PC-9 (cell line): Measurements from ENCODE around the gene LAMA2.

ENCODE experiments used
- EZH2 ChIP-seq: fragments of 200-600 bp; sonication (generic); IDR thresholded peaks from 2 replicates; pipeline ENCODE4 v1.8.0; 2017; ENCODE audit warnings: antibody characterized with exemption, low read depth
- TF ChIP-seq, protein P1 (sequence below): fragments of 200-600 bp; sonication (generic); conservative IDR thresholded peaks from 2 replicates; pipeline ENCODE4 v1.6.1; 2017; ENCODE audit warnings: mixed run types, antibody characterized with exemption, mild to moderate bottlenecking, moderate library complexity

DNA sequence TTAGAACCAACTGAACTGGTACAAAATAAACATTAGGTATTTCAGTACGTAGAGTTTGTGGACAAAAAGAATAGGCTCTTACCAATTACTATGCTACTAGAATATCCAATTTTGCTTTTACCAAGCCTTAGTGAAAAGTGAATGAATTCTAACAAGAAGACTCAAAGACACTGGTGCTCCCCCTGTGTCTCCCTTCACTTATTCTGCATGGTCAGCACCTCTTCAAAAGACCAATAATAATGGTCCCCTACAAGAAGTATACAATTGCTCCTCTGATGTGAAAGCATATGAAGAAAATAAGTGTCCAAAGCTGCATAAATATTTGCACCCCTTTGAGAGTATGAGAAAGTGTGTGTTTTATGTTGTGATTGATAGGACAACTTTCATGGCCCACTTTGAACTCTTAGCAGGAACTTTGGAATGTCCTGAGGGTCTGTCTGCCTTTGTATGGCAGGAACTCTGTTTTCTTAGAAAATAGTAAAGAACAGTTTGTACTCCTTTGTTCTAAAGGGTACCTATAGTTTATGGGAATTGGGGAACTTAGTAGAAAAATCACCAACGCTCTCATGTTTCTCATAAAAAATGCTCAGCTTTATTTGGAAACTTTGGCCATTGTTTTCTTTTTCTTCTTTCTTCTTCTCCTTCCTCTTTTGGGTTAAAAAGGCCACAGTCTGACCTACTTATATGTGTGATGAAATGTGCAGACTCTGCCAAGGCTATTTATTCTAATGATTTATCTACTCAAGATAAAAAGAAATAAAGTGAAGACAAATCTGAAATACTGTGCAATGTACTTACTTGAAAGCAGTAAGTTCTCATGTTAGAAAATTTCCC lies 352.4 kb downstream of the LAMA2 start:
- TF ChIP-seq, protein P1, sequence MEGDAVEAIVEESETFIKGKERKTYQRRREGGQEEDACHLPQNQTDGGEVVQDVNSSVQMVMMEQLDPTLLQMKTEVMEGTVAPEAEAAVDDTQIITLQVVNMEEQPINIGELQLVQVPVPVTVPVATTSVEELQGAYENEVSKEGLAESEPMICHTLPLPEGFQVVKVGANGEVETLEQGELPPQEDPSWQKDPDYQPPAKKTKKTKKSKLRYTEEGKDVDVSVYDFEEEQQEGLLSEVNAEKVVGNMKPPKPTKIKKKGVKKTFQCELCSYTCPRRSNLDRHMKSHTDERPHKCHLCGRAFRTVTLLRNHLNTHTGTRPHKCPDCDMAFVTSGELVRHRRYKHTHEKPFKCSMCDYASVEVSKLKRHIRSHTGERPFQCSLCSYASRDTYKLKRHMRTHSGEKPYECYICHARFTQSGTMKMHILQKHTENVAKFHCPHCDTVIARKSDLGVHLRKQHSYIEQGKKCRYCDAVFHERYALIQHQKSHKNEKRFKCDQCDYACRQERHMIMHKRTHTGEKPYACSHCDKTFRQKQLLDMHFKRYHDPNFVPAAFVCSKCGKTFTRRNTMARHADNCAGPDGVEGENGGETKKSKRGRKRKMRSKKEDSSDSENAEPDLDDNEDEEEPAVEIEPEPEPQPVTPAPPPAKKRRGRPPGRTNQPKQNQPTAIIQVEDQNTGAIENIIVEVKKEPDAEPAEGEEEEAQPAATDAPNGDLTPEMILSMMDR = no peak
- TF ChIP-seq EZH2 = no peak
